Trophoblast cell (in vitro differentiated cells and primary cell): ENCODE measurements around the gene CCSER2.

ENCODE experiments used
- DNase-seq, 2 donors: peaks; one replicate each; pipeline ENCODE4 v3.0.0-alpha.2; 2016
- H2AFZ ChIP-seq: 2 replicates; pipeline ENCODE4 v1.6.1; 2013; ENCODE audit warnings: low read length, moderate library complexity, mild to moderate bottlenecking; ENCODE audit not compliant: insufficient read depth, poor library complexity
- H2AK5ac ChIP-seq: 2 replicates; pipeline ENCODE4 v1.6.1; 2013; ENCODE audit warnings: mild to moderate bottlenecking, low read length
- H2BK120ac ChIP-seq: 2 replicates; pipeline ENCODE4 v1.6.1; 2013; ENCODE audit warnings: low read length, mild to moderate bottlenecking, moderate library complexity; ENCODE audit not compliant: insufficient read depth, poor library complexity
- H2BK12ac ChIP-seq: 2 replicates; pipeline ENCODE4 v1.6.1; 2013; ENCODE audit warnings: mild to moderate bottlenecking, low read length, moderate library complexity
- H2BK5ac ChIP-seq: 2 replicates; pipeline ENCODE4 v1.6.1; 2013; ENCODE audit warnings: low read length, low read depth, moderate library complexity, mild to moderate bottlenecking; ENCODE audit not compliant: poor library complexity
- H3K14ac ChIP-seq: 2 replicates; pipeline ENCODE4 v1.6.1; 2013; ENCODE audit warnings: mild to moderate bottlenecking, low read length
- H3K18ac ChIP-seq: 2 replicates; pipeline ENCODE4 v1.6.1; 2013; ENCODE audit warnings: mild to moderate bottlenecking, low read length
- H3K23ac ChIP-seq: 2 replicates; pipeline ENCODE4 v1.6.1; 2013; ENCODE audit warnings: low read length
- H3K27ac ChIP-seq: 2 replicates; pipeline ENCODE4 v1.5.1; 2013; ENCODE audit warnings: low read depth, mild to moderate bottlenecking, inconsistent platforms, low read length, moderate library complexity
- H3K27me3 ChIP-seq: 2 replicates; pipeline ENCODE4 v1.6.1; 2013; ENCODE audit warnings: inconsistent platforms, mild to moderate bottlenecking, low read length, moderate library complexity; ENCODE audit not compliant: insufficient read depth
- H3K36me3 ChIP-seq, 2 experiments: 1 replicate in 1 of 2; 2 replicates in 1 of 2; pipeline ENCODE4 v1.6.1; 2013; ENCODE audit warnings: low read length in 2 of 2, mild to moderate bottlenecking in 2 of 2, moderate library complexity in 1 of 2; ENCODE audit not compliant: insufficient read depth in 2 of 2, control insufficient read depth in 1 of 2
- H3K4ac ChIP-seq: 2 replicates; pipeline ENCODE4 v1.6.1; 2013; ENCODE audit warnings: low read depth, mild to moderate bottlenecking, low read length, moderate library complexity
- H3K4me1 ChIP-seq, 2 experiments: 1 replicate in 1 of 2; 2 replicates in 1 of 2; pipeline ENCODE4 v1.6.1; 2013; ENCODE audit warnings: low read length in 2 of 2, mild to moderate bottlenecking in 2 of 2, moderate library complexity in 1 of 2; ENCODE audit not compliant: insufficient read depth in 2 of 2, control insufficient read depth in 1 of 2
- H3K4me2 ChIP-seq: 2 replicates; pipeline ENCODE4 v1.6.1; 2013; ENCODE audit warnings: inconsistent platforms, mild to moderate bottlenecking, low read length, moderate library complexity
- H3K4me3 ChIP-seq: 2 replicates; pipeline ENCODE4 v1.5.1; 2013; ENCODE audit warnings: mild to moderate bottlenecking, low read depth, low read length, inconsistent platforms
- H3K79me1 ChIP-seq: one replicate; pipeline ENCODE4 v1.6.1; 2013; ENCODE audit warnings: low read length
- H3K79me2 ChIP-seq: 2 replicates; pipeline ENCODE4 v1.6.1; 2013; ENCODE audit warnings: low read length, mild to moderate bottlenecking; ENCODE audit not compliant: control insufficient read depth, insufficient read depth, poor library complexity
- H3K9ac ChIP-seq: 2 replicates; pipeline ENCODE4 v1.6.1; 2013; ENCODE audit warnings: mild to moderate bottlenecking, low read length
- H3K9me3 ChIP-seq: 2 replicates; pipeline ENCODE4 v1.6.1; 2013; ENCODE audit warnings: low read depth, mild to moderate bottlenecking, control low read depth, inconsistent platforms, low read length; ENCODE audit not compliant: insufficient read depth
- H4K12ac ChIP-seq: 2 replicates; pipeline ENCODE4 v1.6.1; 2013; ENCODE audit warnings: low read depth, mild to moderate bottlenecking, low read length, moderate library complexity
- H4K8ac ChIP-seq: 2 replicates; pipeline ENCODE4 v1.6.1; 2013; ENCODE audit warnings: low read depth, mild to moderate bottlenecking, low read length, moderate library complexity
- H4K91ac ChIP-seq: one replicate; pipeline ENCODE4 v1.6.1; 2013; ENCODE audit warnings: low read depth, mild to moderate bottlenecking, low read length, moderate library complexity
- WGBS: extraction: QIAGEN DNeasy Blood & Tissue Kit; methylation state at CpG from one replicate; pipeline ENCODE4 v1.1.7; 2013; ENCODE audit warnings: missing lambda C conversion rate; ENCODE audit not compliant: insufficient read length, insufficient coverage; ENCODE audit errors: extremely low coverage; 5-methylcytosine and 5-hydroxymethylcytosine counted together

Gene CCSER2

DNA sequence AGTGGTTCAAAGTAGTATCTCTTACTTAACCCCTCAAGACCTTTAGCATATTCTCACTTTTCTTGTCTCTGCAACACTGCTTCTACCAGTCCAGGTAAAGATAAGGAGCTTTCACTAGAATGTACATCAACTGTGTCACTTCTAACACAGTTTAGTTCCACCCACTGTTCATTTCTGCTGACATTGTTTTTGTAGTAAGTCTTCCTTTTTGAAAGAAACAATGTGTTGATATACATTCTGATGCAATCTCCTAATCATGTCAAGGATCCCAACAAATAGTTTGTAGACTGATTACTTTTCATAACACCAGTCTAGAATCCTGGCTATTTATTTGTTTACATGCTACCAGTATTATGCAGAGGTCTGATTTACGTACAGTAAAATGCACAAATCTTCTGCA, 47.5 kb downstream of the CCSER2 start:
- Histone ChIP-seq H3K4me2 (no peak overlapping the region), H2AK5ac (no peak overlapping the region)
- no CpG with 5 or more reads among the region's 1 CpG for WGBS

DNA sequence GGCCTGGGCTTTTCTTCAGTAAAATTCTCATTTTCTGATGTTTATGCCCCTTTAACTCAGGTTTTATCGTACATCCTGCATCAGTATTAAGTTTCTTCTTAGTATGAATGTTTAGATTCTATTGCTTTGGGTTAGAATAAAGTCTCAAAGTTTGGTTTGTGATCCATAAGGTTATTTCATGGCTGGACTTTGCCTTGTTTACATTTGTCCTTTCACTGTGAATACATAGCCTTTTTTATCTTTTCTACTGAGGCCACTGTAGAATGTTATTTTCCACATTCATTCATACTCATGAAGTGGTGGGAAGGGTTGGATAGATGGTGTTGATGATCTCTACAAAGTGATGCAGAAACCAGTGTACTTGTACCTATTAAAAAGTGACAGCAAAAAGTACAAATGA, 59.8 kb downstream of the CCSER2 start:
- Histone ChIP-seq H3K4ac (no peak overlapping the region), H4K8ac (no peak overlapping the region), H2AFZ (no peak overlapping the region), H3K4me2 (no peak overlapping the region), H3K14ac (no peak overlapping the region), H4K12ac (no peak overlapping the region), H3K4me3 (no peak overlapping the region), H3K9ac (no peak overlapping the region), H2AK5ac (no peak overlapping the region), H2BK12ac (no peak overlapping the region), H3K27me3 (no peaks in the 10 kb centered on the region), H3K4me1 (peaks cover 0 to 3% of the 10 kb centered on the region in 2 experiments), H3K9me3 (no peaks in the 10 kb centered on the region), H3K79me2 (no peaks in the 10 kb centered on the region), H3K79me1 (no peaks in the 10 kb centered on the region), H3K36me3 (peaks cover 2 to 7% of the 10 kb centered on the region in 2 experiments), H2BK120ac (no peak overlapping the region), H2BK5ac (no peak overlapping the region), H3K27ac (no peak overlapping the region), H4K91ac (no peak overlapping the region), H3K18ac (no peak overlapping the region), H3K23ac (no peak overlapping the region)
- no CpG with 5 or more reads among the region's 1 CpG for WGBS
- no peak for DNase-seq

More for the DNA sequence above, 47.5 kb downstream of the CCSER2 start:
- Histone ChIP-seq H3K79me2 (no peaks in the 10 kb centered on the region), H4K8ac (no peak overlapping the region), H4K12ac (no peak overlapping the region), H3K18ac (no peak overlapping the region), H2BK5ac (no peak overlapping the region), H4K91ac (no peak overlapping the region), H3K36me3 (peaks cover 4 to 13% of the 10 kb centered on the region in 2 experiments), H3K79me1 (no peaks in the 10 kb centered on the region), H3K27ac (no peak overlapping the region), H3K4me3 (no peak overlapping the region), H3K27me3 (no peaks in the 10 kb centered on the region), H3K9ac (no peak overlapping the region), H3K4me1 (no peaks in the 10 kb centered on the region), H3K23ac (no peak overlapping the region), H3K14ac (no peak overlapping the region), H2BK12ac (no peak overlapping the region), H3K9me3 (no peaks in the 10 kb centered on the region), H3K4ac (no peak overlapping the region), H2BK120ac (no peak overlapping the region), H2AFZ (no peak overlapping the region)
- peak in 1 of 2 donors; percentile 58 for DNase-seq

DNA sequence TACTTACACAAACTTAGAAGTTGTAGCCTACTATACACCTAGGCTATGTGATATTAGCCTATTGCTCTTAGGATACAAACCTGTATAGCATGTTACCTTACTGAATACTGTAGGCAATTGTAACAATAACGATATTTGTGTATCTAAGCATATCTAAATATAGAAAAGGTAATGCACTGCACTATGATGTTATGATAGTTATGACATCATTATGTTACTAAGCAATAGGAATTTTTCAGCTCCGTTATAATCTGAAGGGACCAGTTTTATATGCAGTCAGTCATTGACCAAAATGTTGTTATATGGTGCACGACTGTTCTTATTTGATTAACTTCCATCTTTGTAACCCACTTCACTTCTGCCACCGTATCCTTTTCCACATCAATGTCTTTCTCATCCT, 62.0 kb downstream of the CCSER2 start:
- no peak overlapping the region for H2BK5ac ChIP-seq
- H3K79me1 ChIP-seq = no peaks in the 10 kb centered on the region
- H3K9me3 ChIP-seq = no peaks in the 10 kb centered on the region
- no peak overlapping the region for H2BK12ac ChIP-seq
- no peak overlapping the region for H2BK120ac ChIP-seq
- WGBS = no CpG with 5 or more reads among the region's 4 CpGs
- H3K27me3 ChIP-seq = no peaks in the 10 kb centered on the region
- no peak for DNase-seq
- peaks cover 2 to 7% of the 10 kb centered on the region in 2 experiments for H3K36me3 ChIP-seq
- no peak overlapping the region for H4K8ac ChIP-seq
- no peak overlapping the region for H3K23ac ChIP-seq
- H2AFZ ChIP-seq = no peak overlapping the region
- no peak overlapping the region for H3K4me3 ChIP-seq
- H3K18ac ChIP-seq = no peak overlapping the region
- H3K14ac ChIP-seq = no peak overlapping the region
- no peak overlapping the region for H3K9ac ChIP-seq
- no peaks in the 10 kb centered on the region for H3K79me2 ChIP-seq
- no peak overlapping the region for H3K27ac ChIP-seq
- H3K4ac ChIP-seq = no peak overlapping the region
- no peak overlapping the region for H3K4me2 ChIP-seq
- H2AK5ac ChIP-seq = no peak overlapping the region
- H4K12ac ChIP-seq = no peak overlapping the region
- no peak overlapping the region for H4K91ac ChIP-seq
- H3K4me1 ChIP-seq = peaks cover 0 to 5% of the 10 kb centered on the region in 2 experiments

- no peak overlapping the region for H2AFZ ChIP-seq
These were observed 62.9 kb downstream of the CCSER2 start for GRCh38 chr10:84391326-84391725.

More at GRCh38 chr10:84391326-84391725, 62.9 kb downstream of the CCSER2 start:
- Histone ChIP-seq H2BK12ac (no peak overlapping the region), H2BK120ac (no peak overlapping the region), H3K27ac (no peak overlapping the region), H4K8ac (no peak overlapping the region), H3K9me3 (no peaks in the 10 kb centered on the region), H3K4me2 (no peak overlapping the region), H3K9ac (no peak overlapping the region), H3K79me2 (no peaks in the 10 kb centered on the region), H3K4ac (no peak overlapping the region), H2BK5ac (no peak overlapping the region), H3K23ac (no peak overlapping the region), H4K91ac (no peak overlapping the region), H3K79me1 (no peaks in the 10 kb centered on the region), H4K12ac (no peak overlapping the region), H2AK5ac (no peak overlapping the region), H3K27me3 (no peaks in the 10 kb centered on the region), H3K14ac (no peak overlapping the region), H3K36me3 (peaks cover 2 to 7% of the 10 kb centered on the region in 2 experiments), H3K4me1 (peaks cover 0 to 5% of the 10 kb centered on the region in 2 experiments), H3K18ac (no peak overlapping the region), H3K4me3 (no peak overlapping the region)
- DNase-seq = no peak
- no CpG with 5 or more reads among the region's 4 CpGs for WGBS
